HEK293T (cell line): ENCODE results near the gene TSKS.

Source experiments
- CTCF ChIA-PET: fragments of 350-600 bp; formaldehyde crosslinking; extraction: SDS; loops from one replicate; lab custom pipeline; 2021; ENCODE audit warnings: antibody characterized with exemption, inconsistent platforms; lab: Yijun Ruan, JAX
- POLR2A ChIA-PET: fragments of 350-600 bp; formaldehyde crosslinking; extraction: SDS; loops from one replicate; lab custom pipeline; 2020; ENCODE audit warnings: antibody characterized with exemption, inconsistent platforms; lab: Yijun Ruan, JAX
- DNase-seq: peaks from one replicate; pipeline ENCODE4 v3.0.0; 2012; ENCODE audit warnings: mixed read lengths; ENCODE audit errors: extremely low spot score
- ARNT ChIP-seq: fragments of 450-650 bp; IDR thresholded peaks from 2 replicates; pipeline ENCODE4 v1.6.1; 2017; ENCODE audit warnings: mild to moderate bottlenecking
- BHLHE40 ChIP-seq: fragments of 450-650 bp; IDR thresholded peaks from 2 replicates; pipeline ENCODE4 v1.6.1; 2016; ENCODE audit warnings: mild to moderate bottlenecking, moderate library complexity, borderline replicate concordance
- CTBP1 ChIP-seq: fragments of 450-650 bp; IDR thresholded peaks from 2 replicates; pipeline ENCODE4 v1.6.1; 2016; ENCODE audit warnings: borderline replicate concordance
- ELF4 ChIP-seq: fragments of 450-650 bp; IDR thresholded peaks from 2 replicates; pipeline ENCODE4 v1.6.1; 2017; ENCODE audit warnings: antibody characterized with exemption
- FOXA1 ChIP-seq: fragments of 450-650 bp; IDR thresholded peaks from 2 replicates; pipeline ENCODE4 v1.6.1; 2016; ENCODE audit warnings: mild to moderate bottlenecking
- FOXK2 ChIP-seq: fragments of 450-650 bp; IDR thresholded peaks from 2 replicates; pipeline ENCODE4 v1.6.1; 2016; ENCODE audit warnings: mild to moderate bottlenecking
- FOXM1 ChIP-seq: fragments of 450-650 bp; IDR thresholded peaks from 2 replicates; pipeline ENCODE4 v1.6.1; 2017; ENCODE audit warnings: mild to moderate bottlenecking, borderline replicate concordance
- HDGF ChIP-seq: fragments of 450-650 bp; IDR thresholded peaks from 2 replicates; pipeline ENCODE4 v1.6.1; 2017; ENCODE audit warnings: antibody characterized with exemption, borderline replicate concordance
- L3MBTL2 ChIP-seq: fragments of 450-650 bp; conservative IDR thresholded peaks from 2 replicates; pipeline ENCODE4 v1.6.1; 2016; ENCODE audit warnings: mild to moderate bottlenecking
- LEF1 ChIP-seq: fragments of 450-650 bp; IDR thresholded peaks from 2 replicates; pipeline ENCODE4 v1.6.1; 2017; ENCODE audit warnings: mild to moderate bottlenecking, borderline replicate concordance
- NFRKB ChIP-seq: fragments of 450-650 bp; IDR thresholded peaks from 2 replicates; pipeline ENCODE4 v1.6.1; 2016; ENCODE audit warnings: mild to moderate bottlenecking, moderate library complexity
- SP1 ChIP-seq: fragments of 450-650 bp; IDR thresholded peaks from 2 replicates; pipeline ENCODE4 v1.6.1; 2017
- SUZ12 ChIP-seq: fragments of 450-650 bp; IDR thresholded peaks from 2 replicates; pipeline ENCODE4 v1.6.1; 2016; ENCODE audit warnings: mild to moderate bottlenecking
- TARDBP ChIP-seq: fragments of 450-650 bp; IDR thresholded peaks from 2 replicates; pipeline ENCODE4 v1.6.1; 2016
- ZNF384 ChIP-seq: fragments of 450-650 bp; IDR thresholded peaks from 2 replicates; pipeline ENCODE4 v1.6.1; 2016
- TF ChIP-seq, protein P1 (sequence below): fragments of 450-650 bp; IDR thresholded peaks from 2 replicates; pipeline ENCODE4 v1.6.1; 2016

The TSKS gene

DNA sequence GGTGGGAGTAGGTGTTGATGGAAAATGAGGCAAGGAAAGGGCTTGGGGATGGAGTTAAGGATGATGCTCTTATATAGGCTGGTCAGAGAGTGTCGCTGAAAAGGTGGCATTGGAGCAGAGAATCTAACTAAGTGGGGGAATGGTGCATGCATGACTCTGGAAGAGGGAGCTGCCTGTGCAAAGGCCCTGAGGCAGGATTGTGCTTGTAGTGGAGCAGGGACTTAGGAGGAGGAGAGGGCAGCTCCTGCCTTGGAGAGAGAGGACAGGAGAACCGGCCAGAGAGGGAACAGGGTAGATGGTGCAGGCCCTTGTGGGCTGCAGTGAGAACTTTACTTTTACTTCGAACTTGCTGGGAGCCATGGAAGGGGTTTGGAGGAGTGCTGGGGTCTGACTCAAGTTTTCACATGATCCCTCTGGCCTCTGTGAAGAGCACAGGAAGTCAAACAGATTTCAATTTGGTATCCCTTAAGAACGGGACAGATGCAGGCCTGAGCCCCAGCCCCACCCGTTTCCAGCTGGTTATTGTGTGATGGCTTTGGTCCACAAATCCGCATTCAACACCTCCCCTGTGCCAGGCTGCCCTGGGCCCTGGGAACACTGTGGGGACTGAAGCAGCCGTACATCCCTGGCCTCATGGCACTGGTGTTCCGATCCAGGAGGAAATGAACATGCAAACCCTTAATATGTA lies 10.7 kb upstream of the TSKS start:
- ChIA-PET CTCF (interaction anchor here (1.4 kb wide), 1 partner anchor 27 kb away, joined by 4 read pairs; no protein-coding TSS in a partner anchor), POLR2A (interaction anchor here (0.6 to 0.8 kb wide), 2 partner anchors 12 to 14 kb away, joined by 3 read pairs; no protein-coding TSS in a partner anchor)
- TF ChIP-seq ZNF384 (no peak), FOXA1 (no peak), LEF1 (no peak), SUZ12 (no peak), L3MBTL2 (no peak), BHLHE40 (no peak), ARNT (no peak), CTBP1 (no peak), FOXM1 (no peak), SP1 (no peak), TARDBP (no peak), ELF4 (no peak), FOXK2 (no peak), NFRKB (no peak), HDGF (no peak)
- TF ChIP-seq, protein P1, sequence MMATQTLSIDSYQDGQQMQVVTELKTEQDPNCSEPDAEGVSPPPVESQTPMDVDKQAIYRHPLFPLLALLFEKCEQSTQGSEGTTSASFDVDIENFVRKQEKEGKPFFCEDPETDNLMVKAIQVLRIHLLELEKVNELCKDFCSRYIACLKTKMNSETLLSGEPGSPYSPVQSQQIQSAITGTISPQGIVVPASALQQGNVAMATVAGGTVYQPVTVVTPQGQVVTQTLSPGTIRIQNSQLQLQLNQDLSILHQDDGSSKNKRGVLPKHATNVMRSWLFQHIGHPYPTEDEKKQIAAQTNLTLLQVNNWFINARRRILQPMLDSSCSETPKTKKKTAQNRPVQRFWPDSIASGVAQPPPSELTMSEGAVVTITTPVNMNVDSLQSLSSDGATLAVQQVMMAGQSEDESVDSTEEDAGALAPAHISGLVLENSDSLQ = no peak
- DNase-seq = no peak

DNA sequence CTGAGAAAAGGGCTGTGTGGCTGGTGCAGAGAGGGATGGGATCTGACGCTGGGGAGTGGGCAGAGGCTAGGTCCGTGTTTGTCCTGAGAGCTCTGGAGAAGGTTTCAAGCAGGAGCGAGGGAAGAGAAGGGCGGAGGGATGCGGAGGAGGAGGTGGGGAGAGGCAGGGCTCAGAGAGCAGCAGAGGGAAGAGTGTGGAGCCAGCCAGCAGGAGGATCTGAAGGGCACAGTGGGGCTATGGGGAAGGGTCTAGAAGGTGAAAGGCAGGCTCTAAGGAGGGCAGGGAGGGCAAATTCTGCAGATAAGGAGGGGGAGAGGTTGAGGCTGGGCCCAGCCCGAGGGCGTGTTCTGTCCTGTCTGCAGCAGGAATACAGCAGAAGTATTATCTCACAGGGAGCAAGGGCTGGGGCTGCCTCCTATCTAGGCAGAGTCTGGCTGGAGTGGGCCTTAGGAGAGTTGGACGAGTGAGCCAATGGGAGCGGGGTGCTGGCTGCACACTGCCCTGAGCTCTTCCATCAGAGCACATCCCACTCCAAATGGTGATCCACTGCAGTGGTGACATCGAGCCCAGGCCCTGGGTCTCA lies 9.8 kb upstream of the TSKS start:
- TF ChIP-seq ELF4 = no peak
- TF ChIP-seq CTBP1 = no peak
- TF ChIP-seq ARNT = no peak
- TF ChIP-seq TARDBP = no peak
- TF ChIP-seq FOXA1 = no peak
- no peak for TF ChIP-seq ZNF384
- no peak for TF ChIP-seq SP1
- no peak for TF ChIP-seq SUZ12
- no peak for TF ChIP-seq L3MBTL2
- no peak for TF ChIP-seq HDGF
- TF ChIP-seq BHLHE40 = no peak
- no peak for TF ChIP-seq LEF1
- TF ChIP-seq FOXM1 = no peak
- no peak for TF ChIP-seq FOXK2
- TF ChIP-seq NFRKB = no peak
- TF ChIP-seq, protein P1 = no peak
- ChIA-PET POLR2A (interaction anchor here (0.6 kb wide), 1 partner anchor 13 kb away, joined by 3 read pairs; no protein-coding TSS in a partner anchor), CTCF (interaction anchor here (1.4 kb wide), 1 partner anchor 28 kb away, joined by 4 read pairs; no protein-coding TSS in a partner anchor)
- no peak for DNase-seq

DNA sequence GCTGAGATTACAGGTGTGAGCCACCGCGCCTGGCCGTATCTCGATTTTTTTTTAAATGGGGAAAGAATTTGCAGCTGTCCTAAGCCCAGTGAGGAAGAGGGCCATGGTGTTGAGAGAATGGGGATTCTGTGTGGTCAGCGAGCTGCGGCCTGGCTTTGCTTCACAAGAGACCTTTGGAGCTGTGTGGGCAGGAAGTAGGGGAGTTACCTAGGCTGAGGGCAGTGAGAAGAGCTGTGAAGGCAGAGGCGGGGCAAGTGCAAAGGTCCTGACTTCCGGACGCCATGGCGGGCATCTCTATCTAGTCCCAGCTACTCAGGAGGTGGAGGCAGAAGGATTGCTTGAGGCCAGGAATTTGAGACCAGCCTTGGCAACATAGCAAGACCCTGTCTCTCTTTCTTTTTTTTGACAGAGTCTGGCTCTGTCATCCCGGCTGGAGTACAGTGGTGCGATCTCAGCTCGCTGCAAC lies 8.6 kb upstream of the TSKS start:
- ChIA-PET CTCF (interaction anchor here (0.6 to 0.7 kb wide), 2 partner anchors 15 to 46 kb away, joined by 3 read pairs; no protein-coding TSS in a partner anchor), POLR2A (no interaction called here)
- no peak for TF ChIP-seq FOXA1
- TF ChIP-seq BHLHE40 = no peak
- no peak for TF ChIP-seq FOXM1
- TF ChIP-seq SP1 = no peak
- TF ChIP-seq L3MBTL2 = no peak
- TF ChIP-seq FOXK2 = no peak
- TF ChIP-seq TARDBP = no peak
- no peak for DNase-seq

DNA sequence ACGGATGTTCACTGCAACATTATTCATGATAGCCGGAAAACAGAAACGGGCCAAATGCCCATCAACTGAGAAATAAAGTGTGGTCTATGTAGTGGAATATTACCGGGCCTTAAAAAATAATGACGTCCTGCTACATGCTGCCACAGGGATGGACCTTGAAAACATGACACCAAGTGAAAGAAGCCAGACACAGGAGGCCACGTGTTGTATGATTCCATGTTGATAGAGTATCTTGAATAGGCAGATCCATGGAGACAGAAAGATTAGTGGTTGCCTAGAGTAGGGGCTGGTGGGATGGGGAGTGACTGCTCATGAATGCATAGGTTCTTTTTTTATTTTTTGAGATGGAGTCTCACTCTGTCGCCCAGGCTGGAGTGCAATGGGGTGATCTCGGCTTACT lies 7.4 kb upstream of the TSKS start:
- TF ChIP-seq NFRKB = no peak
- no peak for TF ChIP-seq SP1
- no peak for TF ChIP-seq HDGF
- TF ChIP-seq CTBP1 = no peak
- TF ChIP-seq ZNF384 = no peak
- no peak for TF ChIP-seq ARNT
- TF ChIP-seq ELF4 = no peak
- no peak for TF ChIP-seq FOXK2
- no peak for TF ChIP-seq LEF1
- TF ChIP-seq L3MBTL2 = no peak
- no peak for TF ChIP-seq SUZ12
- TF ChIP-seq BHLHE40 = no peak
- TF ChIP-seq, protein P1 = no peak
- TF ChIP-seq FOXM1 = no peak
- no peak for TF ChIP-seq TARDBP
- CTCF ChIA-PET = no interaction called here

DNA sequence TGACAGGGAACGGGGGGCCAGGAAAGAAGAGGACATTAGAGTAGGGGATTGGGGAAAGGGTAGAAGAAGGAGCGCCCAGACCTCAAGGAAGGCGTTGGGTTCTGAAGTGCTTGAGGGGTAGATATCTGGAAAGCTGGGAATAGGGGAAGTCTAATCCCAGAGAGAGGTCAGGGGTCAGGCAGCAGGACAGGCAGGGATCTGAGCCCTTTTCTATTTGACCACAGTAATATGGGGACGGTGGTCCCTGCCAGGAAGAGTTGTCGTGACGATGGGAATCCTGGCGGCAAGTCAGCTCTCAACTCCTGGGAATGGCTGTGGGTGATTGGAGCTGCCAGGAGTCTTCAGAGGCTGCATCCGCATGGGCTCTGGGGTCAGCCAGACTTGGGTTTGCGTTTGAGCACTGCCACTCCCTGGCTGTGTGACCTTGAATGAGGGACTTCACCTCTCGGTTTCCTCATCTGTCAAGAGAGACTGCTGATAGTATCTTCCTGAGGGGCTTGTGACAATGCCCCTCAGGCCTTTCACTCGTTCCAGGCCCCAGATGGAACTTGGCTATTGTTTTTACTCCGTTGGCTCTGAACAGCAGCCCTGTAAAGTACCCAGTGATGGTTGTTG lies 5.0 kb upstream of the TSKS start:
- POLR2A ChIA-PET = interaction anchor here (1.1 to 1.9 kb wide), 3 partner anchors 9 to 43 kb away, joined by 3 to 5 read pairs (median 3); no protein-coding TSS in a partner anchor

More for the DNA sequence above, 7.4 kb upstream of the TSKS start:
- POLR2A ChIA-PET = interaction anchor here (0.6 kb wide), 1 partner anchor 10 kb away, joined by 3 read pairs; no protein-coding TSS in a partner anchor
- no peak for DNase-seq

More for the DNA sequence above, 5.0 kb upstream of the TSKS start:
- DNase-seq = no peak
- no peak for TF ChIP-seq CTBP1
- no peak for TF ChIP-seq ARNT
- TF ChIP-seq SUZ12 = no peak
- no peak for TF ChIP-seq BHLHE40
- no peak for TF ChIP-seq NFRKB
- no peak for TF ChIP-seq TARDBP
- TF ChIP-seq, protein P1 = no peak
- no peak for TF ChIP-seq SP1
- no peak for TF ChIP-seq LEF1
- no peak for TF ChIP-seq ELF4
- no peak for TF ChIP-seq FOXA1
- TF ChIP-seq FOXK2 = no peak
- TF ChIP-seq HDGF = no peak
- no peak for TF ChIP-seq ZNF384
- TF ChIP-seq L3MBTL2 = no peak
- CTCF ChIA-PET = no interaction called here
